GM12878 (cell line): Measurements from ENCODE around the gene SLC5A10. TPM values are rescaled to one million over a fixed set of nuclear protein-coding genes. Genes with fewer than 3 reads are reported as not detected.
A peak's percentile ranks its signal among the peaks of the same experiment; 100 is the strongest.

Experiments used
- ATAC-seq: fragments of 200-7000 bp; cut with Tn5 transposase; 3 replicates; pipeline ENCODE4 v1.9.1; 2020; ENCODE audit warnings: mild to moderate bottlenecking, moderate library complexity
- BruUV-seq: library from RNA; stranded (reverse); fragments of 400-500 nt; replicated peaks from 2 replicates; lab custom pipeline; 2021; lab: Mats Ljungman, UMichigan
- CTCF ChIA-PET: fragments of 300-600 bp; sonication (Branson Sonifier 250); formaldehyde crosslinking; extraction: SDS; loops from one replicate; lab custom pipeline; 2021; ENCODE audit warnings: inconsistent platforms; lab: Yijun Ruan, JAX
- POLR2A ChIA-PET: fragments of 350-600 bp; formaldehyde crosslinking; extraction: SDS; loops from one replicate; lab custom pipeline; 2021; ENCODE audit warnings: inconsistent platforms; lab: Charles Lee
- RAD21 ChIA-PET: fragments of 300-600 bp; sonication (Branson Sonifier 250); formaldehyde crosslinking; loops from one replicate; lab custom pipeline; 2023; ENCODE audit warnings: antibody characterized with exemption; ENCODE audit not compliant: unreplicated experiment; lab: Charles Lee
- SMC1A ChIA-PET: fragments of 300-600 bp; sonication (Branson Sonifier 250); formaldehyde crosslinking; loops from one replicate; lab custom pipeline; 2023; ENCODE audit not compliant: unreplicated experiment, uncharacterized antibody; lab: Charles Lee
- DNase-seq: peaks from one replicate; pipeline ENCODE4 v3.0.0-alpha.2; 2011; ENCODE audit warnings: low read depth, low spot score
- FAIRE-seq: peaks from 3 replicates; lab custom pipeline; 2011; peaks lifted over from hg19 to GRCh38; lab: Jason Lieb, UNC
- H2AFZ ChIP-seq: 2 replicates; pipeline ENCODE4 v1.6.0; 2011; ENCODE audit warnings: low read depth, low read length, control low read depth; ENCODE audit not compliant: control insufficient read depth
- H3K27ac ChIP-seq: 2 replicates; pipeline ENCODE4 v1.5.1; 2011; ENCODE audit warnings: control low read depth; ENCODE audit not compliant: control insufficient read depth, insufficient read depth
- H3K27me3 ChIP-seq, 2 experiments: replicated peaks in 1 of 2; 2 replicates each; pipeline versions ENCODE4 v1.6.0 to v1.6.1; 2011; ENCODE audit warnings: low read length in 1 of 2; ENCODE audit not compliant: control insufficient read depth in 2 of 2, insufficient read depth in 2 of 2
- H3K36me3 ChIP-seq, 2 experiments: 2 replicates each; pipeline ENCODE4 v1.5.1; 2011; ENCODE audit warnings: low read length in 1 of 2; ENCODE audit not compliant: control insufficient read depth in 2 of 2, insufficient read depth in 2 of 2
- H3K4me1 ChIP-seq: 2 replicates; pipeline ENCODE4 v1.6.1; 2011; ENCODE audit warnings: mild to moderate bottlenecking, low read length, moderate library complexity, mixed read lengths; ENCODE audit not compliant: control insufficient read depth, insufficient read depth
- H3K4me2 ChIP-seq: 2 replicates; pipeline ENCODE4 v1.6.0; 2011; ENCODE audit warnings: control low read depth; ENCODE audit not compliant: control insufficient read depth, insufficient read depth
- H3K4me3 ChIP-seq: fragments of 200-600 bp; sonication (generic); 2 replicates; pipeline ENCODE4 v1.5.1; 2016
- H3K79me2 ChIP-seq: 2 replicates; pipeline ENCODE4 v1.6.0; 2011; ENCODE audit warnings: low read length; ENCODE audit not compliant: control insufficient read depth, insufficient read depth
- H3K9ac ChIP-seq: 2 replicates; pipeline ENCODE4 v1.8.0; 2011; ENCODE audit warnings: low read length, control low read depth, mixed read lengths; ENCODE audit not compliant: control insufficient read depth, insufficient read depth
- H3K9me3 ChIP-seq: replicated peaks from 3 replicates; pipeline ENCODE4 v1.5.1; 2011; ENCODE audit warnings: mild to moderate bottlenecking, low read length; ENCODE audit not compliant: control insufficient read depth, insufficient read depth
- H4K20me1 ChIP-seq: 2 replicates; pipeline ENCODE4 v1.6.0; 2011; ENCODE audit not compliant: control insufficient read depth, insufficient read depth
- CBX5 ChIP-seq: sonication (generic); IDR thresholded peaks from 2 replicates; pipeline ENCODE4 v1.6.1; 2016; ENCODE audit warnings: low read depth, moderate library complexity, mild to moderate bottlenecking, inconsistent platforms
- CREM ChIP-seq: IDR thresholded peaks from 2 replicates; pipeline ENCODE4 v1.6.1; 2014; ENCODE audit warnings: antibody characterized with exemption, low read depth
- FOXM1 ChIP-seq: IDR thresholded peaks from 2 replicates; pipeline ENCODE4 v1.6.1; 2012; ENCODE audit warnings: low read depth, mild to moderate bottlenecking, inconsistent platforms, low read length, moderate library complexity
- NR2C1 ChIP-seq: fragments of 450-650 bp; IDR thresholded peaks from 2 replicates; pipeline ENCODE4 v1.6.1; 2017; ENCODE audit warnings: antibody characterized with exemption, mild to moderate bottlenecking, moderate library complexity
- POU2F2 ChIP-seq: IDR thresholded peaks from 3 replicates; pipeline ENCODE4 v1.6.1; 2011; ENCODE audit warnings: low read depth, mild to moderate bottlenecking, low read length, borderline replicate concordance
- ZNF24 ChIP-seq: fragments of 450-650 bp; IDR thresholded peaks from 2 replicates; pipeline ENCODE4 v1.6.1; 2017; ENCODE audit warnings: antibody characterized with exemption, mild to moderate bottlenecking
- WGBS: methylation state at CpG from one replicate; pipeline ENCODE4 v1.1.6; 2016; ENCODE audit warnings: low lambda C conversion rate; ENCODE audit not compliant: insufficient replicate concordance, insufficient coverage; ENCODE audit errors: missing lambda C conversion rate; 5-methylcytosine and 5-hydroxymethylcytosine counted together
- in situ Hi-C: fragments of 300-500 bp; cut with MboI; formaldehyde crosslinking; loops from 9 replicates; pipeline ENCODE4 v1.14.3; 2018; ENCODE audit warnings: mixed read lengths
- intact Hi-C: fragments of 100-400 bp; cut with micrococcal nuclease; formaldehyde crosslinking; loops from one replicate; pipeline ENCODE4 v1.14.2; 2022; ENCODE audit not compliant: unreplicated experiment
- polyA plus RNA-seq, 11 experiments: library from polyadenylated mRNA; depleted of rRNA in 4 of 11; unstranded in 6 of 11; stranded (reverse) in 5 of 11; fragments of >200 nt; fragmentation: Nextera tagmentation in 4 of 11; fragmentation: Illumina TruSeq in 1 of 11; extraction: Ambion mirVana in 4 of 11; extraction: Trizol in 1 of 11; gene quantifications; 1 replicate in 1 of 11; 2 replicates in 10 of 11; pipeline versions ENCODE4 v1.2.1 to v1.2.3, GENCODE V29; 2011 to 2016; ENCODE audit warnings: inconsistent platforms in 2 of 11, missing spikeins in 2 of 11, low read depth in 1 of 11
- total RNA-seq, 4 experiments: library from RNA; depleted of rRNA in 3 of 4; stranded (reverse); fragments of >200 nt in 3 of 4; fragmentation: Illumina TruSeq in 1 of 4; extraction: Trizol in 1 of 4; gene quantifications; 2 replicates each; pipeline versions ENCODE4 v1.2.1 to v1.2.3, GENCODE V29; 2013 to 2021

SLC5A10 gene
- total and polyA plus RNA-seq, 10 of the 15 experiments (the other 5 are each of a cell fraction or from before 2014, with no cell fraction given), result under 0.01 to 0.18 (median 0.07) TPM; not detected in 4

- BruUV-seq, result TSS peak; percentile 90
- Histone ChIP-seq H3K27ac (peak overlapping the region; percentile 49), H2AFZ (peak overlapping the region; percentile 86), H3K79me2 (peaks cover 12% of the 10 kb centered on the region), H3K9me3 (no peaks in the 10 kb centered on the region), H3K4me1 (peaks cover 25% of the 10 kb centered on the region), H3K4me2 (peak overlapping the region; percentile 98)
- ChIA-PET RAD21 (interaction anchor here (0.8 to 1.1 kb wide), 2 partner anchors 45 to 104 kb away, joined by 3 read pairs; no protein-coding TSS in a partner anchor), SMC1A (interaction anchor here (0.9 kb wide), 1 partner anchor 146 kb away, joined by 3 read pairs; no protein-coding TSS in a partner anchor)
- no peak for FAIRE-seq
- TF ChIP-seq CREM (no peak), ZNF24 (no peak), NR2C1 (no peak), CBX5 (no peak), POU2F2 (no peak), FOXM1 (no peak)
- TF ChIP-seq, all 136 proteins: peak for 0
- 72% methylated on average over 13 of the region's 13 CpGs for WGBS
- DNase-seq (no peak), ATAC-seq (peak; percentile 3; the same call in 1 of the 3 replicates)
- CTCF ChIA-PET, result interaction anchor here (0.8 kb wide), 1 partner anchor 44 kb away, joined by 4 read pairs; no protein-coding TSS in a partner anchor
- H3K36me3 ChIP-seq, result peaks cover 0 to 3% of the 10 kb centered on the region in 2 experiments; a peak in 3 of 4 replicates
- in situ Hi-C loops (no loop called here), intact Hi-C loops (no loop called here)
- peak overlapping the region; percentile 86 for H3K9ac ChIP-seq
- no peaks in the 10 kb centered on the region for H3K27me3 ChIP-seq
- POLR2A ChIA-PET, result no interaction called here
- no peaks in the 10 kb centered on the region for H4K20me1 ChIP-seq
- peak overlapping the region; percentile 65 for H3K4me3 ChIP-seq
Measured at GRCh38 chr17:19005137-19005773, 53.3 kb downstream of the SLC5A10 start.
